EH (cell line): ENCODE data around the gene TOP1.
A peak's percentile ranks its signal among the peaks of the same experiment; 100 is the strongest.

Experiments
- DNase-seq: peaks from one replicate; pipeline ENCODE4 v3.0.0-alpha.2; 2015; ENCODE audit warnings: low read depth

Gene TOP1

GRCh38 chr20:41169791-41170351, 141.2 kb downstream of the TOP1 start:
- DNase-seq = peak; percentile 76

- DNase-seq = no peak
These were observed 141.9 kb downstream of the TOP1 start for GRCh38 chr20:41170386-41171105.

GRCh38 chr20:41171736-41172295, 143.2 kb downstream of the TOP1 start:
- no peak for DNase-seq

- no peak for DNase-seq
These were observed 143.9 kb downstream of the TOP1 start for GRCh38 chr20:41172296-41173140.

GRCh38 chr20:41173161-41173721, 144.6 kb downstream of the TOP1 start:
- DNase-seq = peak; percentile 75

GRCh38 chr20:41173791-41174341, 145.2 kb downstream of the TOP1 start:
- DNase-seq = no peak
